Calu3 (cell line): ENCODE data around the gene SDC4. TPM values are rescaled to one million over a fixed set of nuclear protein-coding genes. Genes with fewer than 3 reads are reported as not detected.

Source experiments
- BruUV-seq: library from RNA; stranded (reverse); fragments of 400-500 nt; replicated peaks from 2 replicates; lab custom pipeline; 2021; lab: Mats Ljungman, UMichigan
- CTCF ChIA-PET: fragments of 300-600 bp; sonication (Branson Sonifier 250); formaldehyde crosslinking; loops from one replicate; lab custom pipeline; 2022; ENCODE audit warnings: antibody characterized with exemption; lab: Charles Lee
- DNase-seq: peaks from one replicate; pipeline ENCODE4 v3.0.0; 2022
- H3K27ac Mint-ChIP-seq: one replicate; pipeline ENCODE4 v1.8.0; 2022; ENCODE audit warnings: mixed read lengths; ENCODE audit not compliant: unreplicated experiment
- H3K27me3 Mint-ChIP-seq: one replicate; pipeline ENCODE4 v1.8.0; 2022; ENCODE audit warnings: mixed read lengths; ENCODE audit not compliant: unreplicated experiment
- H3K36me3 Mint-ChIP-seq: one replicate; pipeline ENCODE4 v1.8.0; 2022; ENCODE audit warnings: mild to moderate bottlenecking, moderate library complexity, mixed read lengths; ENCODE audit not compliant: insufficient read depth, unreplicated experiment
- H3K4me1 Mint-ChIP-seq: one replicate; pipeline ENCODE4 v1.8.0; 2022; ENCODE audit warnings: mild to moderate bottlenecking, low read depth, mixed read lengths; ENCODE audit not compliant: unreplicated experiment
- H3K4me3 Mint-ChIP-seq: one replicate; pipeline ENCODE4 v1.8.0; 2022; ENCODE audit warnings: mild to moderate bottlenecking, low read depth, moderate library complexity, mixed read lengths; ENCODE audit not compliant: unreplicated experiment
- H3K9me3 Mint-ChIP-seq: one replicate; pipeline ENCODE4 v1.8.0; 2022; ENCODE audit warnings: low read depth, mixed read lengths; ENCODE audit not compliant: unreplicated experiment
- CTCF ChIP-seq: fragments of 200-600 bp; IDR thresholded peaks from one replicate; pipeline ENCODE4 v1.8.0; 2022; ENCODE audit warnings: antibody characterized with exemption; ENCODE audit not compliant: unreplicated experiment
- intact Hi-C: fragments of 100-400 bp; cut with micrococcal nuclease; formaldehyde crosslinking; loops from one replicate; pipeline ENCODE4 v1.10.0; 2022; ENCODE audit not compliant: unreplicated experiment
- total RNA-seq: library from RNA; stranded (reverse); gene quantifications from 2 replicates; pipeline ENCODE4 v1.2.3, GENCODE V29; 2022

Gene SDC4
- total RNA-seq, 1 experiment from 2014 or later, result 238 TPM

- TF ChIP-seq CTCF, result no peak
- Mint-ChIP-seq H3K27me3 (no peaks in the 10 kb centered on the region), H3K4me3 (peak overlapping the region; percentile 32), H3K4me1 (peaks cover 74% of the 10 kb centered on the region), H3K9me3 (no peaks in the 10 kb centered on the region), H3K36me3 (peaks cover 51% of the 10 kb centered on the region), H3K27ac (peak overlapping the region; percentile 79)
- intact Hi-C loops, result loop anchor here (2.0 kb wide), 2 partner anchors 15 to 37 kb away; no protein-coding TSS in a partner anchor
- DNase-seq, result peak; percentile 87
- BruUV-seq, result no TSS peak
- CTCF ChIA-PET, result interaction anchor here (0.7 to 5.1 kb wide), 11 partner anchors 8 to 420 kb away, joined by 3 to 57 read pairs (median 6); partner anchors contain the start of gene SDC4
Observed at GRCh38 chr20:45359406-45360148, 11.4 kb upstream of the SDC4 start.

GRCh38 chr20:45359069-45359405 lies 10.8 kb upstream of the SDC4 start:
- no peak for DNase-seq
- peak overlapping the region; percentile 79 for H3K27ac Mint-ChIP-seq
- H3K4me3 Mint-ChIP-seq, result peak overlapping the region; percentile 32
- peaks cover 49% of the 10 kb centered on the region for H3K36me3 Mint-ChIP-seq
- no peaks in the 10 kb centered on the region for H3K9me3 Mint-ChIP-seq
- no peak for TF ChIP-seq CTCF
- intact Hi-C loops, result loop anchor here (2.0 kb wide), 2 partner anchors 14 to 36 kb away; no protein-coding TSS in a partner anchor
- no TSS peak for BruUV-seq
- CTCF ChIA-PET, result interaction anchor here (1.0 to 5.1 kb wide), 7 partner anchors 11 to 78 kb away, joined by 3 to 57 read pairs (median 13); partner anchors contain the start of gene SDC4
- H3K4me1 Mint-ChIP-seq, result peaks cover 70% of the 10 kb centered on the region
- H3K27me3 Mint-ChIP-seq, result no peaks in the 10 kb centered on the region

- Mint-ChIP-seq H3K27ac (peak overlapping the region; percentile 79), H3K4me1 (peaks cover 64% of the 10 kb centered on the region)
- CTCF ChIA-PET, result interaction anchor here (0.9 to 5.1 kb wide), 9 partner anchors 11 to 79 kb away, joined by 3 to 57 read pairs (median 6); partner anchors contain the start of gene SDC4
Observed at GRCh38 chr20:45358282-45359068, 10.3 kb upstream of the SDC4 start.

More at GRCh38 chr20:45358282-45359068, 10.3 kb upstream of the SDC4 start:
- Mint-ChIP-seq H3K36me3 (peaks cover 43% of the 10 kb centered on the region), H3K9me3 (no peaks in the 10 kb centered on the region), H3K4me3 (no peak overlapping the region), H3K27me3 (no peaks in the 10 kb centered on the region)
- no peak for TF ChIP-seq CTCF
- intact Hi-C loops, result loop anchor here (2.0 kb wide), 2 partner anchors 14 to 36 kb away; no protein-coding TSS in a partner anchor
- BruUV-seq, result no TSS peak
- no peak for DNase-seq
